IPS-NIHi11 (cell line): ENCODE data around the gene DNASE1L1.

Experiments
- DNase-seq: peaks from one replicate; pipeline ENCODE4 v3.0.0; 2012; ENCODE audit warnings: mixed read lengths, low spot score

Gene DNASE1L1

GRCh38 chrX:154436374-154436982 lies 27.4 kb upstream of the DNASE1L1 start:
- DNase-seq: peak; percentile 83

GRCh38 chrX:154435171-154435733 lies 26.2 kb upstream of the DNASE1L1 start:
- DNase-seq: no peak

GRCh38 chrX:154434394-154435168 lies 25.5 kb upstream of the DNASE1L1 start:
- no peak for DNase-seq

- DNase-seq: no peak
Observed at GRCh38 chrX:154433605-154434004, 24.6 kb upstream of the DNASE1L1 start.

DNA sequence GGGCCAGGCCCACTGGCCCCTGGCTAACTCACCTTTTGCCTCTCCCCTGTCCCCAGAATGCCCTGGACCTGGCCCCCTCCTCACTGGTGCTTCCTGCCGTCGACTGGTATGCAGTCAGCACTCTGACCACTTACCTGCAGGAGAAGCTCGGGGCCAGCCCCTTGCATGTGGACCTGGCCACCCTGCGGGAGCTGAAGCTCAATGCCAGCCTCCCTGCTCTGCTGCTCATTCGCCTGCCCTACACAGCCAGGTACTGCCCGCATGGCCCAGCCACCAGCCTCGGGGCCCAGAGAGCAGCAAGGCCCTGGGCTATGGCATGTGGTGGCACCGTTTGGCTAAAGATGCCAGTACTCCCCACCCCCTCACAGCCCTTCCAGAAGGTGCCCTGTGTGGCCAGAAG lies 23.2 kb upstream of the DNASE1L1 start:
- DNase-seq: no peak

DNA sequence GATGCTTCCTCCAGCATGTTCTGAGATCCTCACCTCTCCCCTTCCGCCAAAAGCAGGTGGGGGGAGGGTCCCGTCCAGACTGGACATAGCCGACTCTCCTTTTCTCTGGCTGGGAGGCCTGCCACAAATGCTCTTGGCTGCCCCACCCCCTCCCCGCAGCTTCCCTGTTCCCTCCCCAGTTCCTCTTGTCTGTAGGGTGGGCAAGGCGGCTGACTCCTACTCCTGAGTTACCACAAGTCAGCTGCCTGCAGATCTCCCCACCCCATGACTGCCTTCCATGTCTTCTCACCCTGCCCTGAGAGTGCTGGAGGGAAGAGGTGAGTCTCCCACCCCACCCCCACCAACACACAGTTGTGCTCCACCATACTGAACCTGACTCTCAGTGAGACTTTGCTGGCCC lies 22.3 kb upstream of the DNASE1L1 start:
- DNase-seq: no peak

DNA sequence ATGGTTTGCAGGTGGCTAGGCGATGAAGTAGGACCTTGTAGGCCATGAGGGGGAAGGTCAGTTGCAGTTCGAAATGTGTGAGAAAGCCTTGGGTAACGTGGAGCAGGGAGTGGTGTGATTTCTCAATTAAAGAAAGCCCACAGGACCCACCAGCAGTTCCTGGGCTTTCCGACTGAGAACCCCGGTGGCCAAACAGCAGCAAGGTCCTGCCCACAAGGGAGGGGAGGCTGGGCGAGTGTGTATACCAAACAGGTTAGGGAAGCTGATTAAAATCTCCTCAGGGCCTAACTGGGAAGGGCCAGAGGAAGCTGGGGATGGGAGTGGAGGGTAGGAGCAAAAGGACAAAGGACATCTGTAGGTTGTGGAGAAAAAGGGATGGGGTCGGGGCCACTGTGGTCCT lies 21.9 kb upstream of the DNASE1L1 start:
- DNase-seq: no peak

GRCh38 chrX:154430479-154430878 lies 21.4 kb upstream of the DNASE1L1 start:
- no peak for DNase-seq

DNA sequence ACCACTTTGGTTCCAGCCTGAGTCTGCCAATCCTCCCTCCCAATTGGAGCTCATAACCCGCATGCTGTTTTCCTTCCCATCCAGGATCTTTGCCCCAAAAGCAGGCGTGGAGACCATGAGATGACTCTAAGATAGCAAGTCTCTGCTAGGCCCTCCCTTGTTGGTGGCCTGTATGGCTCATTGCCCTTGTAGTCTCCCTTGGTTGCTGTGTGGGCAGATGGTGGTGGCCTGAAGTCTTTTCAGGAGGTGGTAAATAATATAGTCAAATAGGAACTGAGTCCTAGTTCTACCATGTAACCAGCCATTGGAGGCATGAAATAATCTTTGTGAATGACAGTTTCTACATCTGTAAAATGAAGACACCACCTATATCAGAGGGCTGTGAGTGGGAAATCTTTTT lies 20.7 kb upstream of the DNASE1L1 start:
- DNase-seq: no peak

- peak; percentile 86 for DNase-seq
Observed at GRCh38 chrX:154428176-154429171, 19.4 kb upstream of the DNASE1L1 start, which contains the start of gene ATP6AP1. Gene ATP6AP1, plus strand, starts transcription at chrX:154428677. Its CDS starts 16 bp downstream, at chrX:154428693.

- no peak for DNase-seq
Observed at GRCh38 chrX:154426916-154427770, 18.1 kb upstream of the DNASE1L1 start.

- DNase-seq: no peak
Observed at GRCh38 chrX:154420402-154420756, 11.3 kb upstream of the DNASE1L1 start.

GRCh38 chrX:154419688-154420401 lies 10.8 kb upstream of the DNASE1L1 start:
- DNase-seq: no peak

DNA sequence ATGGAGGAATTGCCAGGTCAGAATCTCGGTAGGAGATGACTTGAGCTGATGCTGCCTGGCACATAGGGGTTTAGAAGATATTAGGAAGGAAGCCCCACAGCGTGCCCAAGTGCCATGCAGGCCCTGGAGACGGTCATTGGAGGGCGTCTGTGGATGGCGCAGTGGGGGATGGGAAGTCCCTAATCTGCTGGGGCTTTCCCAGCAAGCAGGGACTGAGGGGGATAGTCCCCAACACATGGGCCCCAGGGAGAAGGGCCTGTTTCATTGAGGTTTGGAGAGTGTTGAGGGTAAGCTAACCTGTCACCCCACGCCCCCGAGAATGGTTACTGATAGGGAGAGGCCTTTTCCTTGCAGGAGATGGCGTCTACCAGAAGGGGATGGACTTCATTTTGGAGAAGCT lies 10.1 kb upstream of the DNASE1L1 start:
- no peak for DNase-seq

- DNase-seq: no peak
Observed at GRCh38 chrX:154417157-154417556, 8.1 kb upstream of the DNASE1L1 start.

DNA sequence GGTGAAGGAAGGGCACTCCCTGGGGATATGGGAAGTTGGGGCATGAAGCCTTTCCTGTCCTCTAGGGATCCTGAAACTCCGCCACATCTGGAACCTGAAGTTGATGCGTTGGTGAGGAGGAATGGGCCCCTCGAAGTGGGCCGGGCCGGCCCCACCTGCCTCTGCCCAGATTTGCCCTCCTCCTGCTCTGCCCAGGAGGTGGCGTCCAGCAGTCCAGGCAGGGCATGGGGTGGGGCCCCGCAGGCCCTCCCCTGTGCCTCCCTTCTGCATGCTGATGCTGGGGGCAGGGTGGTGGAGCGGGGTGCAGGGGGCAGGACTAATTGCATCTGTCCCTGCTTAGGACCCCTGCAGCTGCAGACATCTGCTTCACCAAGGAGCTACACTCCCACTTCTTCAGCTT lies 4.1 kb upstream of the DNASE1L1 start:
- no peak for DNase-seq

GRCh38 chrX:154412468-154412867 lies 3.4 kb upstream of the DNASE1L1 start:
- DNase-seq: no peak

DNA sequence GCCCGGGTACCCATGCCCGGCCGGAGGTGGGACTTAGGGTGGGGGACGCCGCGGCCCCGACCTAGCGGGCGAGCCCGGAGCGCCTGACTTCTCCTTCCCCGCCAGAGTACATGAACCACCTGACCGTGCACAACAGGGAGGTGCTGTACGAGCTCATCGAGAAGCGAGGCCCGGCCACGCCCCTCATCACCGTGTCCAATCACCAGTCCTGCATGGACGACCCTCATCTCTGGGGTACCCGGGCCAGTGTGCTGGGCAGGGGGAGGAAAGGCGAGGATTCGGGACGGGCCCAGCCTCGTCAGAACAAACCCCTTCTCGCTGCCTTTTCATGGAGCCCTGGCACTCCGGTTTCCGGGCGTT lies 2.9 kb upstream of the DNASE1L1 start:
- peak; percentile 82 for DNase-seq

GRCh38 chrX:154408659-154409221 lies 314 bp downstream of the DNASE1L1 start:
- no peak for DNase-seq

DNA sequence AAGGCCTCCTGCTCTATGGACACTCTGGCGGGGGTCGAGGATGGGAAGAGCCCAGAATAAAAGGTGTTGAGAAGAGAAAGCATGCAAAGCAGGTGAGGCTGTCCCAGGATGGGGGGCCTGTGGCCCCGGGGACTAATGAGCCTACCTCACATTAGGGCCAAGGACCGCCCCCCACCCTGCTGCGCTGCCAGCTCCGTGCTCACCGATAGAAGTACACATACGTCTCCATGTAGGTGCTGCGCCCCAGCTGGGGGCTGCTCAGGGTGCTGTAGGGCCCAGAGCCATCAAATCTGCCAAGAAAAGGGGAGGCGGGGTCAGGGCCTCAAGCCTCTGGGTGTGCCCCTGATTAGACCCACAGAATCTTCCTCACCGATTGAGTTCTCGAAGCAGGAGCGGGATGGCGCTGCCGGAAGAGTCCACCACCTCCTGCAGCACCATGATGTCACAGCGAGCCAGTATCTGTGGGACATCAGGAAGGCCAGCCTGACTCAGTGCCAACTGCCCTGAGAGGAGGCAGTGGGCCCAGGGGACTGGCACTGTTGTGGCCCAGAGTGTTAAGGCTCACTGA lies 4.3 kb downstream of the DNASE1L1 start:
- DNase-seq: no peak
